Measurements from ENCODE around the gene ARHGEF4. TPM values are rescaled to one million over a fixed set of nuclear protein-coding genes. Genes with fewer than 3 reads are reported as not detected.

Gene ARHGEF4
- total RNA-seq, 1 experiment from 2014 or later, result 12.6 TPM

GRCh38 chr2:130966775-130967490 is 130.2 kb downstream of the ARHGEF4 start:
- no peak overlapping the region for H2BK20ac ChIP-seq (ENCODE audit: low read depth, low read length, poor library complexity, severe bottlenecking)
- no peak overlapping the region for H2AK5ac ChIP-seq (ENCODE audit: insufficient read length, low read length)
- no peak overlapping the region for H3K4ac ChIP-seq (ENCODE audit: low read depth, low read length)
- H2BK15ac ChIP-seq (ENCODE audit: low read depth, low read length), result no peak overlapping the region
- H3K56ac ChIP-seq (ENCODE audit: insufficient read length, low read depth, low read length), result no peak overlapping the region
- no peak overlapping the region for H3K18ac ChIP-seq (ENCODE audit: insufficient read length, low read depth, low read length)
- DNase-seq, result no peak
- H3T11ph ChIP-seq (ENCODE audit: low read length), result no peak overlapping the region
- H3K27ac ChIP-seq (ENCODE audit: insufficient read length, low read depth, low read length), result peak overlapping the region; percentile 8
- peaks cover 47% of the 10 kb centered on the region for H3K27me3 Mint-ChIP-seq (ENCODE audit: low read depth)
- H2AFZ ChIP-seq (ENCODE audit: low read length), result no peak overlapping the region
- no peaks in the 10 kb centered on the region for H3K9me3 ChIP-seq (ENCODE audit: control insufficient read depth, low read depth, low read length)
- no CpG with 5 or more reads among the region's 14 CpGs for WGBS (ENCODE audit: extremely low coverage, insufficient read length, low lambda C conversion rate)
- H3K4me2 ChIP-seq (ENCODE audit: insufficient read depth, insufficient read length, low read length), result peak overlapping the region; percentile 11
- peak overlapping the region; percentile 15 for H3K9ac ChIP-seq (ENCODE audit: extremely low read depth, insufficient read length, low read length)
- peaks cover 46% of the 10 kb centered on the region in 2 experiments for H3K4me1 Mint-ChIP-seq
- H4K20me1 ChIP-seq (ENCODE audit: control insufficient read depth, insufficient read depth, insufficient read length), result no peaks in the 10 kb centered on the region
- H3K79me2 ChIP-seq (ENCODE audit: insufficient read depth, low read length), result 0 out of 2 replicates have a peak, but pooled peaks cover 2% of the 10 kb centered on the region
- no peak overlapping the region for H4K5ac ChIP-seq (ENCODE audit: insufficient read length, low read depth, low read length)
- H4K8ac ChIP-seq (replicated peaks; ENCODE audit: insufficient read length, low read depth, low read length), result no peak overlapping the region
- TF ChIP-seq CTCF (conservative IDR thresholded peaks at IDR 0.05), result no peak
- H2BK120ac ChIP-seq (ENCODE audit: low read depth, low read length, poor library complexity, severe bottlenecking), result no peak overlapping the region
- H3K4me3 Mint-ChIP-seq, result peak overlapping the region; percentile 6 to 64; a peak in 4 of 5 replicates
- H4K91ac ChIP-seq (ENCODE audit: insufficient read length, low read depth, low read length), result no peak overlapping the region
- peaks cover 17% of the 10 kb centered on the region; the same call in 1 of the 2 replicates for H3K27me3 ChIP-seq (ENCODE audit: insufficient read depth, low read length)
- peaks cover 2 to 3% of the 10 kb centered on the region in 2 experiments; a peak in 2 of 5 replicates for H3K9me3 Mint-ChIP-seq
- no peak overlapping the region for H2BK5ac ChIP-seq (ENCODE audit: insufficient read length, low read length)
- H2BK12ac ChIP-seq (ENCODE audit: insufficient read length, low read depth, low read length), result no peak overlapping the region
- peak overlapping the region; percentile 27 to 78 (median 46) for H3K27ac Mint-ChIP-seq
- peaks cover 3% of the 10 kb centered on the region; the same call in 1 of the 2 replicates for H3K4me1 ChIP-seq (ENCODE audit: insufficient read depth, low read length)
- H3K23ac ChIP-seq (ENCODE audit: insufficient read length, low read depth, low read length), result no peak overlapping the region
- no peak overlapping the region; the same call in 1 of the 2 replicates for H3K14ac ChIP-seq (ENCODE audit: insufficient read depth, low read length)
- peaks cover 0 to 2% (median 0%) of the 10 kb centered on the region in 3 experiments; a peak in 1 of 7 replicates for H3K36me3 Mint-ChIP-seq (ENCODE audit: insufficient read depth in 1 of 3, low read depth in 3 of 3)
- H3K79me1 ChIP-seq (ENCODE audit: insufficient read depth, low read depth, low read length, poor library complexity, severe bottlenecking), result no peaks in the 10 kb centered on the region
- peaks cover 10% of the 10 kb centered on the region for H3K23me2 ChIP-seq (ENCODE audit: insufficient read length, low read depth, low read length, poor library complexity, severe bottlenecking)
